KBM-7 (cell line): ENCODE data around the gene BLTP3B.
"Not testable (repeated sequence)": the region's sequence is repeated elsewhere in the genome, so short reads cannot be mapped to it uniquely, and the experiment has no call there.

Experiments
- DNase-seq: peaks from one replicate; pipeline ENCODE4 v3.0.0-alpha.2; 2015
- in situ Hi-C: fragments of 300-500 bp; cut with MboI; formaldehyde crosslinking; loops from 2 replicates; pipeline ENCODE4 v1.14.3; 2020; ENCODE audit warnings: low sequenced_read_pairs, low pct_unique_long_range_greater_than_20kb, mixed read lengths

Gene BLTP3B

DNA sequence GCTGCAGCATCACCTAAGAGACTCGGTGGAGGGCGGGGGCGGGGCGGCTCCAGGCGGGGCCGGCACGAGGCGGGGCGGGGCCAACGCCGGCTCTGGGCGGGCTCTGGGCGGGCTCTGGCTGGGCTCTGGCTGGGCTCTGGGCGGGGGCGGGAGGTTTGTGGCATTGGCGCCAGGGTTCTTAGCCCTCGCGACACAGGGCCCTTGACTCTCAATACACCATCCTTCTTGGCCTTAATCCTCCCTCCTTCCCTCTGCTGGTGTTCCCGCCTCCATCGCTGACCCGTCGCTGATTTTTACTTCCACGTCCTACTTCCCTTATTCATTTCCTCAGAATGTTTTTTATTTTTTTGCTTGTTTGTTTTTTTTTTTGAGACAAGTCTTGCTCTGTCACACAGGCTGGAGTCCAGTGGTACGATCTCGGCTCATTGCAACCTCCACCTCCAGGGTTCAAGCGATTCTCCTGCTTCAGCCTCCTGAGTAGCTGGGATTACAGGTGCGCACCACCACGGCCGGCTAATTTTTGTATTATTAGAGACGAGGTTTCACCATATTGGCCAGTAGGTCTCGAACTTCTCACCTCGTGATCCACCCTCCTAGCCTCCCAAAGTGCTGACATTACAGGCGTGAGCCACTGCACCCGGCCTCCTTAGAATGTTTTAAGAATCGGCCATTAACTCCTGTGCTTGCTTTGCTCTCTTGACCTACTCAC is at the start of gene BLTP3B:
Gene BLTP3B, minus strand, starts transcription at position 24 of the 709 bp plus-strand sequence. CDS start 239 bp downstream, outside the sequence.
- in situ Hi-C loops, result no loop called here
- peak; percentile 84 for DNase-seq

DNA sequence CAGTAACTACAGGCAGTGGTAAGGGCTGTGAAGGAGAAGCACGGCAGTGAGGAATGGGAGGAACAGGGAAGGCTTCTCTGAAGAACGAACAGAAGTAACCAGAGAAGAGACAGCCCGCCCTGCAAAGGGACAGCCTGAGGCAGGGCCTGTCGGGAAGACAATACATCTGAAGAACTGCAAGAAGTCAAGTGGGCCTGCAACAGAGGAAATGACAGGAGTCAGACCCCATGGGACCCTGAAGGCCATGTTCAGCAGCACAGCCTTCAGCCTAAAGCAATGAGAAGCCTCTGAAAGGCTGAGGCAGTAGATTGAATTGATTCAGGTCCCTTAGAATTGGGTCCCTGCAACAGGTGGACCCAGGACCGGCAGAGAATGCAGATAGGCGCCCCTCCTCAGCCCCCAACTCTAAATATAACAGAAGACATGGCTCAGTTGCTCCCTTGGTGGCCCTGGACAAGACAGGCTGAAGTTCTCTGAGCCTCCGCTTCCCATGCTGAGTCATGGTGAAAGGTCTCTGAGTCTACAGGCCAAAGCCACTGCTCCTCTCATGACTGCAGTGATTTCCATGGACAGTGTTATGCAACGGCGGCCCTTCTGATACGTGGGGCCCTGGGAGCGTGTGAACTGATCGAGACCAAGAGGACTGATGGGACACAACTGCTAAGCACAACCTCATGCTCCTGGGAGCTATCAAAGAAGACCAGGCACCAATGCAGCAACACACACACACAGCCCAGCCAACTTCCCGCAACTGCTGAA is 47.1 kb upstream of the BLTP3B start:
- DNase-seq, result no peak
- in situ Hi-C loops, result no loop called here

DNA sequence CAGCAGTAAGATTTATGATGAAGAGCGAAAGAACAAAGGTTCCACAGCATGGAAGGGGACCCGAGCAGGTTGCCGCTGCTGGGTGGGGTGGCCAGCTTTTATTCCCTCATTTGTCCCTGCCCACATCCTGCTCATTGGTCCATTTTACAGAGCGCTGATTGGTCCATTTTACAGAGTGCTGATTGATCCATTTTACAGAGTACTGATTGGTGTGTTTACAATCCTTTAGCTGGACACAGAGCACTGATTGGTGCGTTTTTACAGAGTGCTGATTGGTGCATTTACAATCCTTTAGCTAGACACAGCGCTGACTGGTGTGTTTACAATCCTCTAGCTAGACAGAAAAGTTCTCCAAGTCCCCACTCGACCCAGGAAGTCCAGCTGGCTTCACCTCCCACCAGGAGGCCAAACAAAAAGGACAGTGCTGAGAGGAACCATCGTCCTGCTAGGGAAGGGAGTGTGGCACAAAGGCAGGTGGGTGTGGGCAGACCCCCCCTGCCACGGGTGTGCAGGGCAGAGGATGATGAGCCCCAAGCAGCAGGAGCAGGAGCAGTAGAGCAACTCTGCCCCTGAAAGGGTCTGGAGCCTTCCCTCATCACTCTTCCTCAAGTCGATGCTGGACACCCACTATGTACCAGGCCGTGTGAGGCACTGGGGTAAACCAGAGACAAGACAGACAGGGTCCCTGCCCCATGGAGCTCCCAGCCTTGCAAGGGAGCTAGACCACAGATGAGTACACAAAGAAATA is 46.4 kb upstream of the BLTP3B start:
- DNase-seq, in situ Hi-C loops: not testable (repeated sequence)

- in situ Hi-C loops, result no loop called here
- DNase-seq, result no peak
Measured at GRCh38 chr12:100187857-100188519, 45.3 kb upstream of the BLTP3B start.

DNA sequence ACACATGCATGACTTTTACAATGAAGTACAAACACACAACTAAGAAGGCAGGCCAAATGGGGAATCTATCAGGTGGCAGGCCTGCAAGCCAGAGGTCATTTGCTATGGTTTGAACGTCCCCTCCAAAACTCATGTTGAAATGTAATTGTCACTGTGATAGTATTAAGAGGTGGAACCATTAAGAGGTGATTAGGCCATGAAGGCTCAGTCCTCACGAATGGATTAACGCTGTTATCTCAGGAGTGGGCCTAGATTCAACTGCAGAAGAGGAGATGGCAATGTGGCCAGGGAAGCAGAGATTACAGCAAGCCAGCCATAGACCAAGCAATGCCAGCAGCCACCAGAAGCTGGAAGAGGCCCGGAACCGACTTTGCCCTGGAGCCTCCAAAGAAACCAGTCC is 44.4 kb upstream of the BLTP3B start:
- in situ Hi-C loops, result no loop called here

GRCh38 chr12:100186071-100186470 is 43.4 kb upstream of the BLTP3B start:
- in situ Hi-C loops, result no loop called here
- no peak for DNase-seq

More for the DNA sequence above, 44.4 kb upstream of the BLTP3B start:
- DNase-seq, result no peak

- in situ Hi-C loops, result no loop called here
- no peak for DNase-seq
Measured at GRCh38 chr12:100185361-100185894, 42.8 kb upstream of the BLTP3B start.

- in situ Hi-C loops, result no loop called here
- no peak for DNase-seq
Measured at GRCh38 chr12:100184549-100185145, 42.0 kb upstream of the BLTP3B start.

DNA sequence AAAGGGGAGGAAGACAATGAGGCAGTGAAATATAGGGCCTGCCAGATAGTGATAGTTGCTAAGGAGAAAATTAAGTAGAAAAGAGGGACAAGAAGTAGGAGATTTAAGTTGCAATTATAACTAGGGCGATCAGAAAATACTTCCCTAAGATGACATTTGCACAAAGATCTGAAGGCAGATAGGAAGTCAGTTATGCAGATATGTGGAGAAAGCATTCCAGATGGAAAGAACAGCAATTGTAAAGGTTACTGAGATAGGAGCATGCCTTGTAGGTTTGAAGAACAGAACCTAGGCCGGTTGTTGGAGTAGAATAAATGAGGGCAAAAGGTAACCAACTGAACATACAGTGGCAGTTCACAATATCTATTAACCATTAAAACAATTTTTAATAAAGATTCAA is 36.6 kb upstream of the BLTP3B start:
- no peak for DNase-seq
- in situ Hi-C loops, result no loop called here

DNA sequence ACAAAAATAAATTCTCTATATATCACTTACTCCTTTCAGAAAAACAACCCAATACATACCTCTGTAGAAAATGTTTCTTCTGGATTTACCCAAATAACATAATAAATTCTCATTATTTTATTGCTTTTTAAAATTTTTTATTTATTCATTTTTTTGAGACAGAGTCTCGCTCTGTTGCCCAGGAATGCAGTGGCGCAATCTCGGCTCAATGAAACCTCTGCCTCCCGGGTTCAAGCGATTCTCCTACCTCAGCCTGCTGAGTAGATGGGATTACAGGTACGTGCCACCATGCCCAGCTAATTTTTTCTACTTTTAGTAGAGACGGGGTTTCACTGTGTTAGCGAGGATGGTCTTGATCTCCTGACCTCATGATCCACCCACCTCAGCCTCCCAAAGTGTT is 33.8 kb upstream of the BLTP3B start:
- in situ Hi-C loops, result not testable (repeated sequence)

DNA sequence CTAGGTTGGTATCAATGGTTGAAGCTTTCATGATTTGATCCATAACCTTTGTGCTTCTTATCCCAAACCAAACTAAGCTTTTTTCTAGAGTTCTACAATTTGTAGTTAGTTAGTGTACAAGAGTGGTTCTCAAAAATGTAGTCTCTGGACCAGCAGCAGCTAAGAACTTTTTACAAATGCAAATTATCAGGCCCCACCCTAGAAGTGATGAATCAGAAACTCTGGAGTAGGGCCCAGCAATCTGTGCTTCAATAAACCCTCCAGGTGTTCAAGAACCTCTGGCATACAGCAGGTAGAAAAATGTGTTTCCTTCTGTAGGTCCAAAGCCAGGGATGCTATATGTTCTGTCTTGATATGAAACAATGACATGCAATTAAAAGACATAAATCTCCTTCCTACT is 31.8 kb upstream of the BLTP3B start:
- in situ Hi-C loops, result no loop called here
- DNase-seq, result no peak

More for the DNA sequence above, 33.8 kb upstream of the BLTP3B start:
- DNase-seq, result not testable (repeated sequence)

DNA sequence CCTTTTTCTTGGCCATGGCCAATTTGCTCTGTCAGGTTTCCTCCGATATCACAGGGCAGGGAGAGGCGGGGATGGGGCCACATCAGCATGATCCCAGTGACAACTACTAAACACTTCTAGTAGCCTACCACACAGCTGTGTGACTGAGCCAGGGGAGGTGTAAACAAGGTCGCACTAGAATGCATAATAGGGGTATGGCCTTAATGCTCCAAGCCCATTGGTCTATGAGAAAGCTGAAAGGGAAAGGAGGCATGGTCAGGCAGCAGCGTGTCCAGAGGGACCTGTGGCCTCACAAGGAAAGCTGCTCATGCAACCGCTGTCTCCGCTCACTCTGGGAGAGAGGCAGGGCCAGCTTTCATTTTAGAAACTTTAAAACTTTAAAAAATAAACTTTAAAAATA is 30.4 kb upstream of the BLTP3B start:
- in situ Hi-C loops, result no loop called here
- no peak for DNase-seq

GRCh38 chr12:100171248-100171647 is 28.6 kb upstream of the BLTP3B start:
- in situ Hi-C loops, result no loop called here
- DNase-seq, result no peak

DNA sequence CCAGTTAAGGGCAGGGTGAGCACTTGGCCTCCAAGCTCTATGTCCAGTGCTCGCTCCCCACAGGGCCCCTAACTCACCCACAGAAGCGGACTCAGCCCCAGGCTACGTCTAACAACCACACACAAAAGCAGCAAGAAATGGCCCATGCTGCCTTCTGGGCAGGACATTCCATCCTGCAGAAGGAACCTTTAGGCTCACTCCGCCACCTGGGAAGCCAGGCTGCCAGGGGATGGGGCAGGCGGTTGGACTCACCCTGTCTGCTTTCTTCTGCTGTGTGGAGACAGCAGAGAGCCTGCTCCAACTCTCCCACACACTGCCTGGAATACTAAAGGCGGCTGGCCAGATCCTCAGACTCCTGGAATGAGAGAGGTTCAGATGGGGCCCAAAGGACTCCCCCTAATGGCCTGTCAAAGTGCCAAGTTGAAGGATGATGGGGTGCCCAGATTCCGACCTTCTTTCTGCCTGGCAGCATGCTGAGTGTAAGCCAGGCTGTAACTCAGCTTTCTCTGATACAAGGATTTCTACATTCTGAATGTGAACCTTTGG is 27.7 kb upstream of the BLTP3B start:
- in situ Hi-C loops, result no loop called here

DNA sequence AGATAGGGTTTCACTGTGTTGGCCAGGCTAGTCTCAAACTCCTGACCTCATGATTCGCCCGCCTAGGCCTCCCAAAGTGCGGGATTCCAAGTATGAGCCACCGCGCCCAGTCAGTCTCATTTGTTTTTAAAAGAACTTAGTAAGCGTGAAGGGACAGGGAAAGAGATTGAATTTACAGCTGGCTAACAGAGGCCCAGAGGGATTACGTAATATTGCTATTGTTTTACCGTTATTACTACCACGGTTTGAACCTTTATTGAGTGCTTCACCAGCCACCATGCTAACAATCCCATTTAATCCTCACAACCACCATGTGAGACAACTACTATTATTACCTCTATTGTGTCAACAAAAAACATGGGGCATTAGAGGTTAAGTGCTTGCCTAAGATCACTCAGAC is 26.7 kb upstream of the BLTP3B start:
- in situ Hi-C loops, result no loop called here
- DNase-seq, result no peak

More for the DNA sequence above, 27.7 kb upstream of the BLTP3B start:
- DNase-seq, result no peak

- DNase-seq, result no peak
- in situ Hi-C loops, result no loop called here
Measured at GRCh38 chr12:100168562-100168961, 25.9 kb upstream of the BLTP3B start.

DNA sequence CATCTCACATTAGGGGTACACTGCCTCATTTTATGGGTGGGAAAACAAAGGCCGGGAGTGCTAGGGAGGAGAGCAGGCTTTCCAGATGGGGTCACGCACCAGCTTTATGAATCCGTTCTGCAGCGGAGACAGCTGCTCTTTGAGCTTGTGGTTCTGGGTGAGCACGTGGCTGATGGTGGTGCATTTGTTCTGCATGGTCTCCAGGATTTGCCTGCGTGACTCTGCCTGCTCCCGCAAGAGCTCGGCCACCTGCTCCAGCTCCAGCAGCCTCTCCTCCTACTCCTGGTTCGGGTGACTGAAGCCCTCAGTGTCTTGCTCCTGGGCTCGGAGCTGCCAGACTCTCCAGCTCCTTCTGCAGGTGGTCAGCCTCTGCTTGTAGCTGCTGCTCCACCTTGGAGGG is 23.6 kb upstream of the BLTP3B start:
- DNase-seq, result no peak
- in situ Hi-C loops, result no loop called here

DNA sequence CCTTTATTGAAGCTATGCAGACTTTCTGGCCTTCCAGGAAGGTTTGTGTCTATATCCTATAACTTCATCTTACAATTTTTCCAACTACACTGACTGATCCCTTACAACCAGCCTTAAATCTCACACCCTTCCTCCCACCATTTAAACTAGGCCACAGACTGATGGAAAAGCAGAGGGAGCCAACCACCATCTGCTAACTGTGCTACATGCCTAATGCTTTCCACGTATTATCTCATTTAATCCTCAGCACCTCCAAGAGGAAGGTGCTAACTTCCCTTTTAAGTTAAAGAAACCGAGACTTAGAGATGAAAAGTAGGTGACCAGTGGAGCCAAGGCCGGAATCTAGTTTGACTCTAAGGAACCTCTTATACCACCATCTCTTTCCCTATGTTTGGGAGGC is 22.7 kb upstream of the BLTP3B start:
- in situ Hi-C loops, result no loop called here
- no peak for DNase-seq
